NCI-H226 (cell line): Measurements from ENCODE around the gene RABGEF1.
A peak's percentile ranks its signal among the peaks of the same experiment; 100 is the strongest.
"Not testable (repeated sequence)": the region's sequence is repeated elsewhere in the genome, so short reads cannot be mapped to it uniquely, and the experiment has no call there.

Experiments
- DNase-seq: peaks from one replicate; pipeline ENCODE4 v3.0.0-alpha.2; 2015

RABGEF1 gene

GRCh38 chr7:66817208-66817795 is 76.8 kb downstream of the RABGEF1 start:
- not testable (repeated sequence) for DNase-seq

GRCh38 chr7:66817956-66818355 is 77.4 kb downstream of the RABGEF1 start:
- not testable (repeated sequence) for DNase-seq

- DNase-seq: no peak
Observed at GRCh38 chr7:66824041-66824440, 83.5 kb downstream of the RABGEF1 start.

GRCh38 chr7:66825538-66825937 is 85.0 kb downstream of the RABGEF1 start:
- not testable (repeated sequence) for DNase-seq

GRCh38 chr7:66826649-66827048 is 86.1 kb downstream of the RABGEF1 start:
- no peak for DNase-seq

GRCh38 chr7:66830976-66831375 is 90.4 kb downstream of the RABGEF1 start:
- not testable (repeated sequence) for DNase-seq

GRCh38 chr7:66832531-66833351 is 92.2 kb downstream of the RABGEF1 start:
- no peak for DNase-seq

- no peak for DNase-seq
Observed at GRCh38 chr7:66837007-66837406, 96.5 kb downstream of the RABGEF1 start.

- DNase-seq: no peak
Observed at GRCh38 chr7:66837661-66838060, 97.1 kb downstream of the RABGEF1 start.

GRCh38 chr7:66839814-66840213 is 99.3 kb downstream of the RABGEF1 start:
- DNase-seq: no peak

GRCh38 chr7:66840316-66840715 is 99.8 kb downstream of the RABGEF1 start:
- DNase-seq: no peak

GRCh38 chr7:66841898-66842297 is 101.4 kb downstream of the RABGEF1 start:
- DNase-seq: no peak

- DNase-seq: not testable (repeated sequence)
Observed at GRCh38 chr7:66843492-66843891, 103.0 kb downstream of the RABGEF1 start.

- peak; percentile 94 for DNase-seq
Observed at GRCh38 chr7:66844552-66845378, 104.2 kb downstream of the RABGEF1 start.

- no peak for DNase-seq
Observed at GRCh38 chr7:66845379-66846095, 105.0 kb downstream of the RABGEF1 start.

- not testable (repeated sequence) for DNase-seq
Observed at GRCh38 chr7:66846096-66846445, 105.5 kb downstream of the RABGEF1 start.

- DNase-seq: not testable (repeated sequence)
Observed at GRCh38 chr7:66847523-66847855, 107.0 kb downstream of the RABGEF1 start.

GRCh38 chr7:66847879-66848790 is 107.6 kb downstream of the RABGEF1 start:
- peak; percentile 53 for DNase-seq

- DNase-seq: no peak
Observed at GRCh38 chr7:66859339-66859738, 118.8 kb downstream of the RABGEF1 start.

- peak; percentile 14 for DNase-seq
Observed at GRCh38 chr7:66859794-66860645, 119.5 kb downstream of the RABGEF1 start.

GRCh38 chr7:66860767-66861166 is 120.2 kb downstream of the RABGEF1 start:
- no peak for DNase-seq
